ENCODE measurements around the gene CHURC1.

Gene CHURC1

GRCh38 chr14:64945431-64946178, 31.4 kb downstream of the CHURC1 start:
- no peak overlapping the region for H3K27ac ChIP-seq
- TF ChIP-seq CTCF (IDR thresholded peaks at IDR 0.05) (no peak), ZFX (IDR thresholded peaks at IDR 0.05; ENCODE audit: borderline replicate concordance) (no peak)

GRCh38 chr14:64946310-64947045, 32.2 kb downstream of the CHURC1 start:
- TF ChIP-seq ZFX (IDR thresholded peaks at IDR 0.05; ENCODE audit: borderline replicate concordance) (no peak), CTCF (IDR thresholded peaks at IDR 0.05) (no peak)
- no peak overlapping the region for H3K27ac ChIP-seq

GRCh38 chr14:64947710-64948611, 33.7 kb downstream of the CHURC1 start:
- H3K27ac ChIP-seq: no peak overlapping the region
- no peak for TF ChIP-seq CTCF (IDR thresholded peaks at IDR 0.05)
- no peak for TF ChIP-seq ZFX (IDR thresholded peaks at IDR 0.05; ENCODE audit: borderline replicate concordance)

GRCh38 chr14:64948612-64949210, 34.5 kb downstream of the CHURC1 start:
- H3K27ac ChIP-seq: no peak overlapping the region
- TF ChIP-seq CTCF (IDR thresholded peaks at IDR 0.05) (no peak), ZFX (IDR thresholded peaks at IDR 0.05; ENCODE audit: borderline replicate concordance) (no peak)

- H3K27ac ChIP-seq: no peak overlapping the region
- no peak for TF ChIP-seq ZFX (IDR thresholded peaks at IDR 0.05; ENCODE audit: borderline replicate concordance)
- no peak for TF ChIP-seq CTCF (IDR thresholded peaks at IDR 0.05)
These were observed 36.6 kb downstream of the CHURC1 start for GRCh38 chr14:64950889-64951288.

GRCh38 chr14:64951291-64951690, 37.0 kb downstream of the CHURC1 start:
- no peak for TF ChIP-seq CTCF (IDR thresholded peaks at IDR 0.05)
- no peak for TF ChIP-seq ZFX (IDR thresholded peaks at IDR 0.05; ENCODE audit: borderline replicate concordance)
- no peak overlapping the region for H3K27ac ChIP-seq
